HepG2 (cell line): ENCODE results near the gene LSM14B. TPM values are rescaled to one million over a fixed set of nuclear protein-coding genes. Genes with fewer than 3 reads are reported as not detected.

Experiments
- ARID5B ChIP-seq: IDR thresholded peaks from 2 replicates; pipeline ENCODE4 v1.4.0; 2020; ENCODE audit warnings: mild to moderate bottlenecking, missing genetic modification reagents
- MTF1 ChIP-seq: sonication (generic); formaldehyde crosslinking; IDR thresholded peaks from 2 replicates; pipeline ENCODE4 v1.5.0; 2020; ENCODE audit warnings: missing genetic modification reagents
- RFXANK ChIP-seq: IDR thresholded peaks from 2 replicates; pipeline ENCODE4 v1.6.1; 2016
- SUZ12 ChIP-seq: fragments of 150-350 bp; IDR thresholded peaks from 2 replicates; pipeline ENCODE4 v1.6.1; 2014; ENCODE audit warnings: low read depth, low read length
- TBX3 ChIP-seq: fragments of 450-650 bp; IDR thresholded peaks from 2 replicates; pipeline ENCODE4 v1.6.1; 2017; ENCODE audit warnings: antibody characterized with exemption, mild to moderate bottlenecking, inconsistent platforms, borderline replicate concordance
- ZNF407 ChIP-seq: sonication (generic); formaldehyde crosslinking; IDR thresholded peaks from one replicate; pipeline ENCODE4 v1.5.1; 2020; ENCODE audit warnings: mild to moderate bottlenecking, missing genetic modification reagents; ENCODE audit errors: not compliant biosample characterization
- ZNF446 ChIP-seq: sonication (generic); formaldehyde crosslinking; IDR thresholded peaks from 2 replicates; pipeline ENCODE4 v1.5.0; 2020; ENCODE audit warnings: mild to moderate bottlenecking, missing genetic modification reagents
- ZNF691 ChIP-seq: sonication (generic); formaldehyde crosslinking; IDR thresholded peaks from 2 replicates; pipeline ENCODE4 v1.4.0; 2020; ENCODE audit warnings: missing genetic modification reagents, low read depth, mild to moderate bottlenecking, borderline replicate concordance
- ZSCAN29 ChIP-seq: sonication (generic); formaldehyde crosslinking; conservative IDR thresholded peaks from 2 replicates; pipeline ENCODE4 v1.4.0; 2020; ENCODE audit warnings: mild to moderate bottlenecking, missing genetic modification reagents
- ZSCAN31 ChIP-seq: sonication (generic); formaldehyde crosslinking; IDR thresholded peaks from 2 replicates; pipeline ENCODE4 v1.5.0; 2020; ENCODE audit warnings: low read depth, mild to moderate bottlenecking, missing genetic modification reagents
- polyA plus RNA-seq, 8 experiments: library from polyadenylated mRNA; depleted of rRNA in 3 of 8; stranded (reverse) in 7 of 8; unstranded in 1 of 8; fragments of >200 nt; fragmentation: Illumina TruSeq in 4 of 8; extraction: Trizol in 4 of 8; gene quantifications; 2 replicates each; pipeline versions ENCODE4 v1.2.1 to v1.2.3, GENCODE V29; 2011 to 2016; ENCODE audit warnings: low read depth in 4 of 8, missing spikeins in 1 of 8, mixed read lengths in 1 of 8; ENCODE audit not compliant: insufficient read depth in 1 of 8
- total RNA-seq, 5 experiments: library from RNA; depleted of rRNA; stranded (reverse); fragments of >200 nt; fragmentation: Illumina TruSeq; extraction: Trizol; gene quantifications; 2 replicates each; pipeline ENCODE4 v1.2.3, GENCODE V29; 2016; ENCODE audit warnings: low read depth in 1 of 5
- TF ChIP-seq, protein P1 (sequence below): sonication (generic); formaldehyde crosslinking; IDR thresholded peaks from 2 replicates; pipeline ENCODE4 v1.4.0; 2020; ENCODE audit warnings: missing genetic modification reagents
- TF ChIP-seq, protein P2 (sequence below): IDR thresholded peaks from 2 replicates; pipeline ENCODE4 v1.6.1; 2016; ENCODE audit warnings: mild to moderate bottlenecking

Gene LSM14B
- total and polyA plus RNA-seq, 2 of the 13 experiments (the other 11 are each of a cell fraction or from before 2014, with no cell fraction given) = 43.3 to 79.2 TPM

DNA sequence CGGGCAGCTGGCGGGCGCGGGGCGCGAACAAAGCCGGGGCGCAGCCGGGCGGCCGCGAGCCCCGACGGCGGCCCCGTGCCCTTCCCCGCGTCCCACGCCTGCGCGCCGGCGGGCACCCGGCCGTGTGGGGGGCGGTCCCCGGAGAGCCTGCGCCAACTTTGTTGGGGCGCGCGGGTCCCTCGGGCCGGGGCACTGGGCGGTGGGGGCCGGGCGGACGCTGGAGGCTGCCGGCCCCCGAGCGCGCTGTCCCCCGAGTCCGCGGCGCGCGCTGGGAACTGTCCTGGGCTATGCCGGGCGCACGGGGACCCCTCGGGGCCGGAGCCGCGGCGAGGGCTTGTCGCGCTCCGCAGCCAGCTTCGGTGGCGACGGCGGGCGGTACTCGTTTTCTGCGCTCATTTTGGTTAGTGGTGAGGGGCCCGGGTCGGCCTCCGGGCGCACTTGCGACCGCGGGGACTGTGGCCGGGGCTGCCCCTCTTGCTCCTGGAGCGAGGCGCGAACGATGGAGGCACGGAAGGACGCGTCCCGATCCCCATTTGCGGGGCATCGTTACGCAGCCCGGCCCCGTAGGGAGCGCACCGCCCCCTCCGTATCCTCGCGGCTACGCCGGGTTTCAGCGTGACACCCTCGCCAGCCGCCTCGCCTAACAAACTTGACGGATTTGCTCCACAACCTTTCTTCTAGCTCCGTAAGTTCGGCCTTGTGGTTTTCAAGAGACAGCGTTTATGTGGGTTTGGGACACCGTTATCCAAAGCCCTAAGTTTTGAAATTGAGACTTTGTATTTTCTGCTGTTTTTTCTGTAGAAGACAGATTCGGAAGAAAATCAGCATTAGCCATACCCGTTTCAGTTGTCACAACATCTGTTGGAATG lies 21.9 kb downstream of the LSM14B start (continued):
- no peak for TF ChIP-seq ZNF407 (CRISPR knock-in tag)
- 0 out of 2 replicates have a peak, but pooled peaks have one; percentile 20 for TF ChIP-seq ARID5B
- TF ChIP-seq ZNF446 (CRISPR knock-in tag) = peak; percentile 44
- TF ChIP-seq ZSCAN29 = no peak; the same call in 1 of the 2 replicates
- TF ChIP-seq, protein P1, sequence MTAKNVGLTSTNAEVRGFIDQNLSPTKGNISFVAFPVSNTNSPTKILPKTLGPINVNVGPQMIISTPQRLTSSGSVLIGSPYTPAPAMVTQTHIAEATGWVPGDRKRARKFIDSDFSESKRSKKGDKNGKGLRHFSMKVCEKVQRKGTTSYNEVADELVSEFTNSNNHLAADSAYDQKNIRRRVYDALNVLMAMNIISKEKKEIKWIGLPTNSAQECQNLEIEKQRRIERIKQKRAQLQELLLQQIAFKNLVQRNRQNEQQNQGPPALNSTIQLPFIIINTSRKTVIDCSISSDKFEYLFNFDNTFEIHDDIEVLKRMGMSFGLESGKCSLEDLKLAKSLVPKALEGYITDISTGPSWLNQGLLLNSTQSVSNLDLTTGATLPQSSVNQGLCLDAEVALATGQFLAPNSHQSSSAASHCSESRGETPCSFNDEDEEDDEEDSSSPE (CRISPR knock-in tag) = no peak
- TF ChIP-seq SUZ12 = no peak
- TF ChIP-seq TBX3 = no peak
- TF ChIP-seq ZSCAN31 = 0 out of 2 replicates have a peak, but pooled peaks have one; percentile 55
- TF ChIP-seq MTF1 (CRISPR knock-in tag) = no peak
- no peak for TF ChIP-seq ZNF691 (CRISPR knock-in tag)
- TF ChIP-seq, protein P2, sequence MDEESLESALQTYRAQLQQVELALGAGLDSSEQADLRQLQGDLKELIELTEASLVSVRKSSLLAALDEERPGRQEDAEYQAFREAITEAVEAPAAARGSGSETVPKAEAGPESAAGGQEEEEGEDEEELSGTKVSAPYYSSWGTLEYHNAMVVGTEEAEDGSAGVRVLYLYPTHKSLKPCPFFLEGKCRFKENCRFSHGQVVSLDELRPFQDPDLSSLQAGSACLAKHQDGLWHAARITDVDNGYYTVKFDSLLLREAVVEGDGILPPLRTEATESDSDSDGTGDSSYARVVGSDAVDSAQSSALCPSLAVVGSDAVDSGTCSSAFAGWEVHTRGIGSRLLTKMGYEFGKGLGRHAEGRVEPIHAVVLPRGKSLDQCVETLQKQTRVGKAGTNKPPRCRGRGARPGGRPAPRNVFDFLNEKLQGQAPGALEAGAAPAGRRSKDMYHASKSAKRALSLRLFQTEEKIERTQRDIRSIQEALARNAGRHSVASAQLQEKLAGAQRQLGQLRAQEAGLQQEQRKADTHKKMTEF (CRISPR knock-in tag) = 0 out of 2 replicates have a peak, but pooled peaks have one; percentile 35
- TF ChIP-seq RFXANK (CRISPR knock-in tag) = no peak
